WTC11 (cell line): ENCODE measurements around the gene SPEN.

Source experiments
- CTCF ChIP-seq: fragments of 200-600 bp; IDR thresholded peaks from 2 replicates; pipeline ENCODE4 v1.8.0; 2022; ENCODE audit warnings: antibody characterized with exemption
- ETV6 ChIP-seq: sonication (generic); formaldehyde crosslinking; IDR thresholded peaks from 2 replicates; pipeline ENCODE4 v1.8.1; 2022; ENCODE audit warnings: mild to moderate bottlenecking, missing genetic modification reagents
- MYBL2 ChIP-seq: sonication (generic); formaldehyde crosslinking; IDR thresholded peaks from 2 replicates; pipeline ENCODE4 v1.8.1; 2023; ENCODE audit warnings: mild to moderate bottlenecking, moderate library complexity, missing genetic modification reagents
- NFE2L1 ChIP-seq: sonication (generic); formaldehyde crosslinking; IDR thresholded peaks from 2 replicates; pipeline ENCODE4 v1.8.1; 2023; ENCODE audit warnings: missing genetic modification reagents
- SMAD4 ChIP-seq: sonication (generic); formaldehyde crosslinking; IDR thresholded peaks from 2 replicates; pipeline ENCODE4 v1.8.0; 2022; ENCODE audit warnings: mild to moderate bottlenecking, missing genetic modification reagents
- USF2 ChIP-seq: sonication (generic); formaldehyde crosslinking; IDR thresholded peaks from 2 replicates; pipeline ENCODE4 v1.8.1; 2023; ENCODE audit warnings: mild to moderate bottlenecking, missing genetic modification reagents, moderate library complexity

GRCh38 chr1:15807121-15807520 lies 40.4 kb upstream of the SPEN start:
- TF ChIP-seq NFE2L1 (CRISPR knock-in tag) (no peak), CTCF (no peak), SMAD4 (CRISPR knock-in tag) (no peak), USF2 (no peak), ETV6 (CRISPR knock-in tag) (no peak), MYBL2 (CRISPR knock-in tag) (no peak)
